ENCODE data around the gene CLTA.
"Not testable (repeated sequence)": the region's sequence is repeated elsewhere in the genome, so short reads cannot be mapped to it uniquely, and the experiment has no call there.

The CLTA gene

GRCh38 chr9:36158917-36159316, 31.8 kb upstream of the CLTA start:
- no peak for DNase-seq

GRCh38 chr9:36159509-36159908, 31.2 kb upstream of the CLTA start:
- not testable (repeated sequence) for DNase-seq

GRCh38 chr9:36160126-36160525, 30.6 kb upstream of the CLTA start:
- not testable (repeated sequence) for DNase-seq

GRCh38 chr9:36161187-36161586, 29.5 kb upstream of the CLTA start:
- DNase-seq = no peak

DNA sequence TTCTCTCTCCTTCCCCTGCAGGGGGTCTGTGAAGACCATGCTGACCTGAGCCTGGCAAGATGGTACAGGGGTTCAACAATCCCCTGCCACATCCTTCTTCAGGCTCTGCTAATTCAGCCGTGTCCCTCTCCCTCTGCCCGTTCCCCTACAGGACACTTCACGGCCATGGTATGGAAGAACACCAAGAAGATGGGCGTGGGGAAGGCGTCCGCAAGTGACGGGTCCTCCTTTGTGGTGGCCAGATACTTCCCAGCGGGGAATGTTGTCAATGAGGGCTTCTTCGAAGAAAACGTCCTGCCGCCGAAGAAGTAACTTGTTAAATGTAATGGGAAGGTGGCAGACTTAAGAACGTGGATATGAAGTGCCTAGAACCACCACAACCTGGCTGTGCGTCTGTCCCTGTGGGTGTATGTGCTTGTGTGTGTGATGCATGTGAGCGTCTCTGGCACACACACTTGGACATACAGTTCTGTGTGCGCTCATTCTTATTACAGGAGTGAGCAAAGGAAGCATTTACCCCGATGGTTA, 28.4 kb upstream of the CLTA start:
- no peak for DNase-seq

DNA sequence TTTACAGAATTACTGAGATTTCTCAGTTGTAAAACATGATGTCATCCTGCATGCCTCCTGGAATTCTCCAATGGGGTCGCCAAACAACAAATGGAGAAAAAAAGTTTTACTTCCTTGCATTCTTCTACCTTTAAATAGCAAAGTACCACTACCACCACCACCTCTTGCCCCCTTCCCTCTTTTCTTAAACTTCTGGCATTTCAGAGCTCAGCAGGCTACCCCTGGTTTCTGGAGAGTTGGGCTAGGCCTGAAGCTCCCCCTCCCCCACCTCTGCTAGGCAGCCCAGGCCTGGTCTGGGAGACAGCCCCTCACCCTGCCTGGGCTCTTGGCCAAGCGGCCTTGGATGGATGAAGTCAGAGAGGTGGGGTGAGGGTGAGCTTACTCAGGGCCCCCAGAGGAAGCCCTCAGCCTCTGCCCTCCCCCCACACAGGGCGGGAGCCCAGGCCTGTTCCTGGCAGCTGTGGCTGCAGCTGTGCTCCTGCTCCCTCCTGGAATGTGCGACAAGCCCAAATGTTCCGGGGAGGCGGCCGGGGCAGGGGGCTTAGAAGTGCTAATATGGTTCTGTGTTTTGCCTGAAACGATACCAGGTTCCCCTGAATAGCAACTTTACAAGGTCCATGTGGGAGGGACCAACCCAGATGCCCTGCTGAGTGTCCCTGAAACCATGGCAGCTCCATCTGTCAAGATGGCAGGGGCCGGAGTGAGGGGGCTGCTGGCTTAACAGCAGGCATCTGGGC, 27.5 kb upstream of the CLTA start:
- DNase-seq = no peak

DNA sequence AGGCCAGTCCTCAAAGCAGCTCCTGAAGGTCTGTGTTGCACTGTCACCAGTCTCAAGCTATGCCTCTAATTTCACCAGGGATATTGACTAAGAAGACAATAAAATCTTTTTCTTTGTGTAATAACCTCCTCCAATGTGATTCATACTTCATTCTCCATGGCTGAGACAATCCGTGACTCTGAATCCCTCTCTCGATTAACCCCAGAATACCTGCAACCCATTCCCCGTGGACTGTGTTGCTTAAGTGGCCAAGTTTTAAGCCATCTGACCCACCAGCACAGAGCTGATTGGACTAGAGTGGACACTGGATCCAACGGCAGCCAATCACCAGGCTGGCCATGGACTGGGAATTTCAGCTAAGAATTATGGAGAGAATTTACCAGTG, 26.9 kb upstream of the CLTA start:
- DNase-seq = no peak

- DNase-seq = no peak
Observed at GRCh38 chr9:36164372-36164771, 26.3 kb upstream of the CLTA start.

GRCh38 chr9:36164989-36165388, 25.7 kb upstream of the CLTA start:
- no peak for DNase-seq

- DNase-seq = no peak
Observed at GRCh38 chr9:36165826-36166167, 24.9 kb upstream of the CLTA start.

GRCh38 chr9:36166168-36166927, 24.4 kb upstream of the CLTA start:
- DNase-seq = peak; percentile 18 to 26

DNA sequence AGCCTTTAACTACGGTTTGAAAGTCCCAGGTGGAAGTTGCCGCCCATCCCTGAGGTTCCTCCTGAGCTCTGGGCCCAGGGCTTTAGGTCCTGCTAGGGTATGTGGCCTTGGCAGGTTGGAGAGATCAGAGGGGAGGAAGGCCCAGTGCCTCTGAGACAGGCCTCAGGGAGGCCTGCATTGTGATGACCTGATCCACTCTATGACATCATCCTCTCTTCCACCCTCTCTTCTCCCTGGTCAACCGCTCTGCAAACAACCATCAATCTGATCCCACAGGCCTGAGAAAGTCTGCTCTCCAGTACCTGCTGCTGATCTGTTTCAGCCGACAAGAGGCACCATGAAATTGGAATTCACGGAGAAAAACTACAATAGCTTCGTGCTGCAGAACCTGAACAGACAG, 21.6 kb upstream of the CLTA start, which contains the start of gene CCIN:
TSS of gene CCIN (plus strand) at position 223 of the 400 bp plus-strand sequence. CDS start at position 338, 115 bp downstream.
- DNase-seq = no peak

GRCh38 chr9:36169708-36170107, 21.0 kb upstream of the CLTA start:
- DNase-seq = no peak

GRCh38 chr9:36170531-36170930, 20.2 kb upstream of the CLTA start:
- DNase-seq = no peak

- DNase-seq = no peak
Observed at GRCh38 chr9:36173861-36174260, 16.9 kb upstream of the CLTA start.

DNA sequence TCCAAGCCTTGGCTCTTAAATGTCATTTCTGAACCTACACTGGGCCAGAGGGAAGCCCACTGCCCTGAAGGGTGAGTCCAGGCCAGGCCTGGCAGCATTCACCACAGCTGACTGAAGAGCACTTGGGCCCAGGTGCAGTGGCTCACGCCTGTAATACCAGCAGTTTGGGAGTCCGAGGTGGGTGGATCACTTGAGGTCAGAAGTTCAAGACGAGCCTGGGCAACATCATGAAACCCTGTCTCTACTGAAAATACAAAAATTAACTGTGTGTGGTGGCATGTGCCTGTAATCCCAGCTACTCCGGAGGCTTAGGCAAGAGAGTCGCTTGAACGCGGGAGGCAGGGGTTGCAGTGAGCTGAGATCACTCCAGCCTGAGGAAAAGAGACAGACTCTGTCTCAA, 16.4 kb upstream of the CLTA start:
- no peak for DNase-seq

- no peak for DNase-seq
Observed at GRCh38 chr9:36174731-36175130, 16.0 kb upstream of the CLTA start.

DNA sequence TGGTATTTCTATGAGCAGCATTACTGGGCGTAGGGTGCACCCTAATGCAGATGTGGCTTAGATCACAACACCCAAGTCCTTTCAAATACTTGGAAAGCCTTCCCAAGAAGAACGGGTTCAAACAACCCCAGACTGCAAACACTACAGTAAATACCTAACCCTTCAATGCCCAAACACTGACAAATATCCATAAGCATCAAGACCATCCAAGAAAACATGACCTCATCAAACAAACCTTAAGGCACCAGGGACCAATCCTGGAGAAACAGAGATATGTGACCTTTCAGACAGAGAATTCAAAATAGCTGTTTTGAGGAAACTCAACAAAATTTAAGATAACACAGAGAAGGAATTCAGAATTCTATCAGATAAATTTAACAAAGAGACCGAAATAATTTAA, 15.5 kb upstream of the CLTA start:
- DNase-seq = not testable (repeated sequence)

- DNase-seq = not testable (repeated sequence)
Observed at GRCh38 chr9:36176496-36176895, 14.2 kb upstream of the CLTA start.

DNA sequence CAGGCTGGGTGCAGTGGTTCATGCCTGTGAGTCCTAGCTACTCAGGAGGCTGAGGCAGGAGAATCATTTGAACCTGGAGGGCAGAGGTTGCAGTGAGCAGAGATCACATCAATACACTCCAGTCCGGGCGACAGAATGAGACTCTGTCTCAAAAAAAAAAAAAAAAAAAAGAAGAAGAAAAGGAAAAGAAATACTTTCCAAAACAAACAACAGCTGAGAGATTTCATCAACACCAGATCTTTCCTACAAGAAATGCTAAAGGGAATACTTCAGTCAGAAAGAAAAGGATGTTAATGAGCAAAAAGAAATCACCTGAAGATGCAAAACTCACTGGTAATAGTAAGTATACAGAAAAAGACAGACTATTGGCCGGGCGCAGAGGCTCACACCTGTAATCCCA, 13.2 kb upstream of the CLTA start:
- no peak for DNase-seq

DNA sequence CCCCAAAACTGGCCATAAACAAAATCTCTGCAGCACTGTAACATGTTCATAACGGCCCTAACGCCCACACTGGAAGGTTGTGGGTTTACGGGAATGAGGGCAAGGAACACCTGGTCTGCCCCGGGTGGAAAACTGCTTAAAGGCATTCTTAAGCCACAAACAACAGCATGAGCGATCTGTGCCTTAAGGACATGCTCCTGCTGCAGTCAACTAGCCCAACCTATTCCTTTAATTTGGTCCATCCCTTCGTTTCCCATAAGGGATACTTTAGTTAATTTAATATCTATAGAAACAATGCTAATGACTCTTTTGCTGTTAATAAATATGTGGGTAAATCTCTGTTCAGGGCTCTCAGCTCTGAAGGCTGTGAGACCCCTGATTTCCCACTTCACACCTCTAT, 10.5 kb upstream of the CLTA start:
- DNase-seq = not testable (repeated sequence)

DNA sequence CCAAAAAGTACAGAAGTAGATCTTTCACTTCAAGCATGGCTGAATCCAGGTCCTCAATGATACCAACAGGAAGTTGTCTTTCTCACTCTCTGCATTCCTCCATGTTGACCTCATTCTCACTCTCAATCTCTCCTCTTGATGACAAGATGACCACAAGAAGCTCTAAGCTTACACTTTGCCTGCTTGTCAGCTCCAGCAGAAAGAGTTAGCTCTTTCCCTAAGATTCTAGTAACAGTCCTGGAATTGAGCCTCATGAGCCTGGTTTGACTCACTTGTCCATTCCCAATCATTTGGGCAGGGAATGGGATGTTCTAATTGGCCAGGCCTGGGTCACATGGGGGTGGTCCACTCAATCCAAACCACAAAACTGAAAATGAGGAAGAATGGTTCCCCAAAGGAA, 3.3 kb upstream of the CLTA start:
- no peak for DNase-seq

GRCh38 chr9:36188212-36188611, 2.5 kb upstream of the CLTA start:
- no peak for DNase-seq

- DNase-seq = no peak
Observed at GRCh38 chr9:36189976-36190375, 745 bp upstream of the CLTA start.
